HCT116 (cell line): ENCODE measurements around the gene PRKG1. TPM values are rescaled to one million over a fixed set of nuclear protein-coding genes. Genes with fewer than 3 reads are reported as not detected.

Source experiments
- ATAC-seq: fragments of 200-7000 bp; cut with Tn5 transposase; 2 replicates; pipeline ENCODE4 v1.9.1; 2020; ENCODE audit warnings: mild to moderate bottlenecking, moderate library complexity
- BruUV-seq: library from RNA; stranded (reverse); fragments of 400-500 nt; replicated peaks from 2 replicates; lab custom pipeline; 2021; lab: Mats Ljungman, UMichigan
- CTCF ChIA-PET: fragments of 300-600 bp; sonication (Branson Sonifier 250); formaldehyde crosslinking; loops from one replicate; lab custom pipeline; 2021; ENCODE audit warnings: antibody characterized with exemption; lab: Charles Lee
- POLR2A ChIA-PET: fragments of 300-600, 350-600 bp; sonication (Branson Sonifier 250); formaldehyde crosslinking; loops from one replicate; lab custom pipeline; 2021; ENCODE audit warnings: antibody characterized with exemption; lab: Charles Lee
- RAD21 ChIA-PET, 2 experiments: fragments of 300-600 bp; sonication (Branson Sonifier 250); formaldehyde crosslinking; loops; one replicate each; lab custom pipeline; 2023; ENCODE audit warnings: low total read pairs in 2 of 2; ENCODE audit not compliant: uncharacterized antibody in 2 of 2, unreplicated experiment in 2 of 2, low non-redundant PET in 1 of 2; lab: Charles Lee
- DNase-seq: peaks from one replicate; pipeline ENCODE4 v3.0.0-alpha.2; 2010; ENCODE audit warnings: low read depth, low spot score
- H2AFZ ChIP-seq: fragments of 200-600 bp; shearing (Covaris generic), sonication (generic); 2 replicates; pipeline ENCODE4 v1.6.1; 2017; ENCODE audit warnings: low read depth, mixed run types, mixed read lengths, antibody characterized with exemption, low read length; ENCODE audit not compliant: poor library complexity, severe bottlenecking
- H3K27ac ChIP-seq: 2 replicates; pipeline ENCODE4 v1.5.1; 2012; ENCODE audit warnings: low read depth, low read length
- H3K27me3 ChIP-seq: fragments of 200-600 bp; sonication (generic); 2 replicates; pipeline ENCODE4 v1.6.1; 2016; ENCODE audit warnings: mixed run types, low read length, mixed read lengths; ENCODE audit not compliant: insufficient read depth
- H3K36me3 ChIP-seq, 2 experiments: fragments of 200-500 bp in 1 of 2; fragments of 200-600 bp in 1 of 2; sonication (Bioruptor generic) in 1 of 2; sonication (generic) in 1 of 2; 2 replicates each; pipeline versions ENCODE4 v1.5.1 to v1.6.1; 2014 to 2016; ENCODE audit warnings: low read length in 2 of 2, inconsistent platforms in 1 of 2, mixed read lengths in 1 of 2, mixed run types in 1 of 2; ENCODE audit not compliant: insufficient read depth in 2 of 2, control insufficient read depth in 1 of 2
- H3K4me1 ChIP-seq, 2 experiments: fragments of 200-600 bp in 1 of 2; sonication (generic) in 1 of 2; 2 replicates each; pipeline versions ENCODE4 v1.5.1 to v1.6.1; 2012 to 2017; ENCODE audit warnings: low read length in 2 of 2, inconsistent platforms in 1 of 2, mild to moderate bottlenecking in 1 of 2, mixed read lengths in 1 of 2, mixed run types in 1 of 2, moderate library complexity in 1 of 2; ENCODE audit not compliant: insufficient read depth in 2 of 2, control insufficient read depth in 1 of 2
- H3K4me2 ChIP-seq: fragments of 200-600 bp; sonication (generic); 2 replicates; pipeline ENCODE4 v1.6.1; 2017; ENCODE audit warnings: mixed run types, low read length, mixed read lengths
- H3K4me3 ChIP-seq, 2 experiments: fragments of 200-600 bp in 1 of 2; sonication (generic) in 1 of 2; replicated peaks in 1 of 2; 2 replicates each; pipeline ENCODE4 v1.5.1; 2011 to 2016; ENCODE audit warnings: low read length in 2 of 2, control low read depth in 1 of 2, low read depth in 1 of 2, mild to moderate bottlenecking in 1 of 2, mixed read lengths in 1 of 2, mixed run types in 1 of 2
- H3K79me2 ChIP-seq: fragments of 200-600 bp; sonication (generic); 2 replicates; pipeline ENCODE4 v1.6.1; 2017; ENCODE audit warnings: mild to moderate bottlenecking, mixed run types, low read length, moderate library complexity, mixed read lengths; ENCODE audit not compliant: insufficient read depth
- H3K9ac ChIP-seq: fragments of 200-600 bp; sonication (generic); 2 replicates; pipeline ENCODE4 v1.6.1; 2016; ENCODE audit warnings: low read length, mixed read lengths
- H3K9me2 ChIP-seq: fragments of 200-600 bp; sonication (generic), shearing (Covaris generic); 2 replicates; pipeline ENCODE4 v1.6.1; 2017; ENCODE audit warnings: mixed run types, mild to moderate bottlenecking, moderate library complexity; ENCODE audit not compliant: insufficient read depth
- H3K9me3 ChIP-seq, 2 experiments: fragments of 200-500 bp in 1 of 2; fragments of 200-600 bp in 1 of 2; sonication (Bioruptor generic) in 1 of 2; sonication (generic) in 1 of 2; 2 replicates each; pipeline ENCODE4 v1.6.1; 2014 to 2017; ENCODE audit warnings: low read length in 2 of 2, mixed read lengths in 2 of 2, inconsistent platforms in 1 of 2, low read depth in 1 of 2, mild to moderate bottlenecking in 1 of 2, mixed run types in 1 of 2, moderate library complexity in 1 of 2; ENCODE audit not compliant: control insufficient read depth in 1 of 2, insufficient read depth in 1 of 2
- H4K20me1 ChIP-seq: fragments of 200-600 bp; sonication (generic), shearing (Covaris generic); 2 replicates; pipeline ENCODE4 v1.6.1; 2017; ENCODE audit warnings: mixed run types, mild to moderate bottlenecking, moderate library complexity; ENCODE audit not compliant: insufficient read depth
- CEBPB ChIP-seq: IDR thresholded peaks from 2 replicates; pipeline ENCODE4 v1.6.1; 2012; ENCODE audit warnings: low read depth
- ELF1 ChIP-seq: IDR thresholded peaks from 2 replicates; pipeline ENCODE4 v1.6.1; 2012; ENCODE audit warnings: low read depth, borderline replicate concordance
- EZH2 ChIP-seq: fragments of 200-600 bp; sonication (generic); IDR thresholded peaks from 2 replicates; pipeline ENCODE4 v1.6.1; 2017; ENCODE audit warnings: antibody characterized with exemption, mixed run types
- EZH2phosphoT487 ChIP-seq: fragments of 200-600 bp; IDR thresholded peaks from 2 replicates; pipeline ENCODE4 v1.6.1; 2018; ENCODE audit warnings: antibody characterized with exemption, borderline replicate concordance
- FOSL1 ChIP-seq: IDR thresholded peaks from 2 replicates; pipeline ENCODE4 v1.6.1; 2012; ENCODE audit warnings: low read depth
- POLR2A ChIP-seq: IDR thresholded peaks from 2 replicates; pipeline ENCODE4 v1.7.0; 2011; ENCODE audit warnings: borderline replicate concordance; ENCODE audit not compliant: insufficient read depth, insufficient read length; ENCODE audit errors: extremely low read depth
- POLR2AphosphoS5 ChIP-seq: IDR thresholded peaks from 2 replicates; pipeline ENCODE4 v1.6.1; 2011; ENCODE audit warnings: mild to moderate bottlenecking, low read depth, low read length, moderate library complexity
- RAD21 ChIP-seq: IDR thresholded peaks from 2 replicates; pipeline ENCODE4 v1.6.1; 2012; ENCODE audit warnings: low read depth, mild to moderate bottlenecking
- YY1 ChIP-seq: IDR thresholded peaks from 2 replicates; pipeline ENCODE4 v1.6.1; 2011; ENCODE audit warnings: low read length, low read depth, moderate library complexity, mild to moderate bottlenecking; ENCODE audit not compliant: insufficient replicate concordance; ENCODE audit errors: extremely low read depth
- ZFX ChIP-seq: fragments of 450-650 bp; IDR thresholded peaks from 2 replicates; pipeline ENCODE4 v1.6.1; 2017
- intact Hi-C: fragments of 100-400 bp; cut with micrococcal nuclease; formaldehyde crosslinking; loops from 2 replicates; pipeline ENCODE4 v1.10.0; 2022
- total RNA-seq: library from RNA; stranded (reverse); gene quantifications from one replicate; pipeline ENCODE4 v1.2.1, GENCODE V29; 2021; ENCODE audit not compliant: unreplicated experiment
- TF ChIP-seq, protein P1 (sequence below): IDR thresholded peaks from 2 replicates; pipeline ENCODE4 v1.6.1; 2011; ENCODE audit warnings: mild to moderate bottlenecking, low read length, moderate library complexity; ENCODE audit not compliant: insufficient replicate concordance; ENCODE audit errors: extremely low read depth
- TF ChIP-seq, protein P2 (sequence below): IDR thresholded peaks from 2 replicates; pipeline ENCODE4 v1.6.1; 2012; ENCODE audit warnings: low read depth

The PRKG1 gene
- total RNA-seq, 1 experiment from 2014 or later = 1.4 TPM

DNA sequence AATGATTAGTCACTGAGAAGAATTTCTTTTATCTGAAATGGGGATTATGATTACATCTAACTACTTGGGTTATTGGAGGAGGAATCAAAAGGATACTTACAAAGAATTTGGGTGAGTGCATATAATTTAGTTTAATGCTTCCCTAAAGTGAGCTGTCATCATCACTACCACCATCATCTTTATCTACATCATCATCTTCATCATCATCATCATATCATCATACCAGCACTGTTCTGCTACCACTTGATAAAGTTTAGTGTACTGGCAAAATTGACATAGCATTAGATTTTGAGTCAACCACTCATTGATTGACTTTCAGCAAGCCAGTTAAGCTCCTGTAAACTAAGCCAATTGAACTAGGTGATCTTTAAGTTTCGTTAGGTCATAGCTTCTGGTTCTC lies 994.2 kb downstream of the PRKG1 start:
- TF ChIP-seq FOSL1 (no peak), POLR2AphosphoS5 (no peak), YY1 (no peak), POLR2A (no peak)
- TF ChIP-seq, protein P1, sequence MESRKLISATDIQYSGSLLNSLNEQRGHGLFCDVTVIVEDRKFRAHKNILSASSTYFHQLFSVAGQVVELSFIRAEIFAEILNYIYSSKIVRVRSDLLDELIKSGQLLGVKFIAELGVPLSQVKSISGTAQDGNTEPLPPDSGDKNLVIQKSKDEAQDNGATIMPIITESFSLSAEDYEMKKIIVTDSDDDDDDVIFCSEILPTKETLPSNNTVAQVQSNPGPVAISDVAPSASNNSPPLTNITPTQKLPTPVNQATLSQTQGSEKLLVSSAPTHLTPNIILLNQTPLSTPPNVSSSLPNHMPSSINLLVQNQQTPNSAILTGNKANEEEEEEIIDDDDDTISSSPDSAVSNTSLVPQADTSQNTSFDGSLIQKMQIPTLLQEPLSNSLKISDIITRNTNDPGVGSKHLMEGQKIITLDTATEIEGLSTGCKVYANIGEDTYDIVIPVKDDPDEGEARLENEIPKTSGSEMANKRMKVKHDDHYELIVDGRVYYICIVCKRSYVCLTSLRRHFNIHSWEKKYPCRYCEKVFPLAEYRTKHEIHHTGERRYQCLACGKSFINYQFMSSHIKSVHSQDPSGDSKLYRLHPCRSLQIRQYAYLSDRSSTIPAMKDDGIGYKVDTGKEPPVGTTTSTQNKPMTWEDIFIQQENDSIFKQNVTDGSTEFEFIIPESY = no peak

DNA sequence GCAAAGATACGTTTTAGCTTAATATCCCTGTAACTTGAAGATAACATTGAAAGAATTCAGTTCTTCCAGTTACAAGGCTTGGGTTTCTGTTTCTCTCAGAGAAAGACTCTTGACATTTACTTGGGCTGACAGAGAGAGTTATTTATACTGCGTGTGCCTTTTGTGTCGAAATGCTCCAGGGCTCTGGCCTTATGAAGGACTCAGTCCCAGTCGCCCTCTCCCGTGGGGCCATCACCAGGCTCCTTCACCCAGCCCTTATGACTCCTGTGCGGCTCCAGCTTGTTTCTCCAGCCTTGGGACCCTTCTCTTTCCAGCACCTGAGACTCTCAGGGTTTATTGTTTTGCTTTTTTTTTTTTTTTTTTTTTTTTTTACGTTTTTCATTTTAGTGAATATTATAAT lies 997.5 kb downstream of the PRKG1 start:
- Histone ChIP-seq H3K27me3 (no peaks in the 10 kb centered on the region), H2AFZ (no peak overlapping the region), H3K9me3 (no peaks in the 10 kb centered on the region), H3K36me3 (no peaks in the 10 kb centered on the region), H3K79me2 (no peaks in the 10 kb centered on the region), H3K4me1 (no peaks in the 10 kb centered on the region), H3K27ac (no peak overlapping the region), H3K4me2 (no peak overlapping the region), H3K9ac (no peak overlapping the region)
- no peak for DNase-seq
- TF ChIP-seq, protein P2, sequence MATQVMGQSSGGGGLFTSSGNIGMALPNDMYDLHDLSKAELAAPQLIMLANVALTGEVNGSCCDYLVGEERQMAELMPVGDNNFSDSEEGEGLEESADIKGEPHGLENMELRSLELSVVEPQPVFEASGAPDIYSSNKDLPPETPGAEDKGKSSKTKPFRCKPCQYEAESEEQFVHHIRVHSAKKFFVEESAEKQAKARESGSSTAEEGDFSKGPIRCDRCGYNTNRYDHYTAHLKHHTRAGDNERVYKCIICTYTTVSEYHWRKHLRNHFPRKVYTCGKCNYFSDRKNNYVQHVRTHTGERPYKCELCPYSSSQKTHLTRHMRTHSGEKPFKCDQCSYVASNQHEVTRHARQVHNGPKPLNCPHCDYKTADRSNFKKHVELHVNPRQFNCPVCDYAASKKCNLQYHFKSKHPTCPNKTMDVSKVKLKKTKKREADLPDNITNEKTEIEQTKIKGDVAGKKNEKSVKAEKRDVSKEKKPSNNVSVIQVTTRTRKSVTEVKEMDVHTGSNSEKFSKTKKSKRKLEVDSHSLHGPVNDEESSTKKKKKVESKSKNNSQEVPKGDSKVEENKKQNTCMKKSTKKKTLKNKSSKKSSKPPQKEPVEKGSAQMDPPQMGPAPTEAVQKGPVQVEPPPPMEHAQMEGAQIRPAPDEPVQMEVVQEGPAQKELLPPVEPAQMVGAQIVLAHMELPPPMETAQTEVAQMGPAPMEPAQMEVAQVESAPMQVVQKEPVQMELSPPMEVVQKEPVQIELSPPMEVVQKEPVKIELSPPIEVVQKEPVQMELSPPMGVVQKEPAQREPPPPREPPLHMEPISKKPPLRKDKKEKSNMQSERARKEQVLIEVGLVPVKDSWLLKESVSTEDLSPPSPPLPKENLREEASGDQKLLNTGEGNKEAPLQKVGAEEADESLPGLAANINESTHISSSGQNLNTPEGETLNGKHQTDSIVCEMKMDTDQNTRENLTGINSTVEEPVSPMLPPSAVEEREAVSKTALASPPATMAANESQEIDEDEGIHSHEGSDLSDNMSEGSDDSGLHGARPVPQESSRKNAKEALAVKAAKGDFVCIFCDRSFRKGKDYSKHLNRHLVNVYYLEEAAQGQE = no peak
- no peak for TF ChIP-seq ZFX
- no peak for TF ChIP-seq FOSL1
- TF ChIP-seq EZH2phosphoT487 = no peak
- TF ChIP-seq RAD21 = no peak
- TF ChIP-seq ELF1 = no peak
- TF ChIP-seq EZH2 = no peak
- TF ChIP-seq CEBPB = no peak
- TF ChIP-seq, all 23 proteins: peak for 0
- CTCF ChIA-PET = no interaction called here
- Histone ChIP-seq H4K20me1 (no peaks in the 10 kb centered on the region), H3K9me2 (no peaks in the 10 kb centered on the region), H3K4me3 (no peak overlapping the region)
- intact Hi-C loops = no loop called here
- BruUV-seq = no TSS peak
- no peak for ATAC-seq
- RAD21 ChIA-PET = no interaction called here
- POLR2A ChIA-PET = no interaction called here

More for the DNA sequence above, 994.2 kb downstream of the PRKG1 start:
- POLR2A ChIA-PET = no interaction called here
- no peak overlapping the region for H3K4me2 ChIP-seq
- H3K4me1 ChIP-seq = no peaks in the 10 kb centered on the region
- BruUV-seq = no TSS peak
- no peaks in the 10 kb centered on the region for H3K36me3 ChIP-seq
- ATAC-seq (no peak), DNase-seq (no peak)
- H3K79me2 ChIP-seq = no peaks in the 10 kb centered on the region
- H3K27me3 ChIP-seq = no peaks in the 10 kb centered on the region
- no peak overlapping the region for H3K4me3 ChIP-seq
- no peaks in the 10 kb centered on the region; a peak in 1 of 4 replicates for H3K9me3 ChIP-seq
- RAD21 ChIA-PET = no interaction called here
- no peaks in the 10 kb centered on the region for H4K20me1 ChIP-seq
- H3K27ac ChIP-seq = no peak overlapping the region
- H2AFZ ChIP-seq = no peak overlapping the region
- no peaks in the 10 kb centered on the region for H3K9me2 ChIP-seq
- CTCF ChIA-PET = no interaction called here
- H3K9ac ChIP-seq = no peak overlapping the region
- intact Hi-C loops = no loop called here
